Right forelimb (tissue), 1 donor: ENCODE results near the gene RAB33B.
"Not testable (repeated sequence)": the region's sequence is repeated elsewhere in the genome, so short reads cannot be mapped to it uniquely, and the experiment has no call there.

Experiments
- DNase-seq: peaks from one replicate; pipeline ENCODE4 v3.0.0-alpha.2; 2018

Gene RAB33B

DNA sequence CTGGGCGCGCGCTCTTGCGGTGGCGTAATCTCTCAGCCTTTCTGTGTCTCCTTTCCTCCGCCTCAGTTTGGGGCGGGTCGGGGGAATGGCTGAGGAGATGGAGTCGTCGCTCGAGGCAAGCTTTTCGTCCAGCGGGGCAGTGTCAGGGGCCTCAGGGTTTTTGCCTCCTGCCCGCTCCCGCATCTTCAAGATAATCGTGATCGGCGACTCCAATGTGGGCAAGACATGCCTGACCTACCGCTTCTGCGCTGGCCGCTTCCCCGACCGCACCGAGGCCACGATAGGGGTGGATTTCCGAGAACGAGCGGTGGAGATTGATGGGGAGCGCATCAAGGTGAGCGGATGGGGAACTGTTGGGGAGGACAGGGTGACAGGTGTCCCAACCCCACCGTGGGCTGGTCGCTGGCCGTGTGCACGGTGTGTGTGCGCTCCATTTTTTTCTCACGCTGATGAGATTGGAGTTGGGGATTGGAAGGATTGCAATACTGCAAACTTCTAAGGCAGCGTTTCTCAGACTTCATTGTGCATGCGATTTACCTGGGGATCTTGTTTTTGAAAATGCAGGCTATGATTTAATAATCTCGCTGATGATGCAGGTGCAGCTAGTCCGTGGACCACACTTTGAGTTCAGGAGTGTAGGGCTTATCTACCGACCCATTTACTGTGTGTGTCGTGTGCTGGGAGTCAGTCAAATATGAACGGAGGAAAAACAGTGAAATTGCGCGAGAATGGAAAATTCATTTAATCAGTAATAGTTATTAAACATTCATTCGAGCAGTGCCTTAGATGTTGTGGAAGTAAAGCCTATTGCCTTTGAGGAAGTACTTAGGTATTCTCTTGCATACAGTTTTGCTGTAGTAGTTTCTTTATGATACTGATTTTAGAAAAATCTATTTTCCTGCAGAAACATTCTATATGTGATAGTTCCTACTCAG is at the start of gene RAB33B:
TSS of gene RAB33B (plus strand) at position 11 of the 935 bp plus-strand sequence. CDS start at position 86, 75 bp downstream.
- DNase-seq, result no peak

DNA sequence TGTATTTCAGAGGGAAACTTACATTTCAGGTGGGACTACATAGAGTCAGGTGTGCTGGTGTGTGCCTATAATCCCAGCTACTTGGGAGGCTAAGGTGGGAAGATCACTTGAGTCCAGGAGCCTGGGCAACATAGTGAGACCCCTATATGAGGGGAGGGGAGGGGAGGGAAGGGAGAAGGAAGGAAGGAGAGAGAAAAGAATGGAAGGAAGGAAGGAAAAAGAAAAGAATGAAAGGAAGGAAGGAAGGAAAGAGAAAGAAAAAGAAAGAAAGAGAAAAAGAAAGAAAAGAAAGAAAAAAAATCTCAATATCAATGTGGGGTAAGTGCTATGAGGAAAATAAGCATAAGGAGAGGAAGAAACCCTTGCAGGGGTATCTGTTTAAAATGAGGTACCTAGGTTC is 43.6 kb upstream of the RAB33B start:
- DNase-seq, result no peak

DNA sequence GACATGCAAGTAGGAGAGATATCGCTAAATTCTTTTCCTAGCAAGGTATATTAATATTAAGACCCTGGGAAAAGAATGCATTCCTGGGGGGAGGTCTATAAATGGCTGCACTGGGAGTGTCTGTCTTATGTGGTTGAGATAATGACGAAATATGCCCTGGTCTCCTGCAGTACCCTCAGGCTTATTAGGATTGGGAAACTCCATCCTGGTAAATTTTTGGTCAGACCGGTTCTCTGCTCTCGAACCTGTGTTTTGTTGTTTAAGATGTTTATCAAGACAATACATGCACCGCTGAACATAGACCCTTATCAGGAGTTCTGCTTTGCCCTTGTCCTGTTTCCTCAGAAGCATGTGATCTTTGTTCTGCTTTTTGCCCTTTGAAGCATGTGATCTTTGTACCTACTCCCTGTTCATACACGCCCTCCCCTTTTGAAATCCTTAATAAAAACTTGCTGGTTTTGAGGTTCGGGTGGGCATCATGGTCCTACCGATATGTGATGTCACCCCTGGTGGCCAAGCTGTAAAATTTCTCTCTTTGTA is 39.2 kb upstream of the RAB33B start:
- not testable (repeated sequence) for DNase-seq

DNA sequence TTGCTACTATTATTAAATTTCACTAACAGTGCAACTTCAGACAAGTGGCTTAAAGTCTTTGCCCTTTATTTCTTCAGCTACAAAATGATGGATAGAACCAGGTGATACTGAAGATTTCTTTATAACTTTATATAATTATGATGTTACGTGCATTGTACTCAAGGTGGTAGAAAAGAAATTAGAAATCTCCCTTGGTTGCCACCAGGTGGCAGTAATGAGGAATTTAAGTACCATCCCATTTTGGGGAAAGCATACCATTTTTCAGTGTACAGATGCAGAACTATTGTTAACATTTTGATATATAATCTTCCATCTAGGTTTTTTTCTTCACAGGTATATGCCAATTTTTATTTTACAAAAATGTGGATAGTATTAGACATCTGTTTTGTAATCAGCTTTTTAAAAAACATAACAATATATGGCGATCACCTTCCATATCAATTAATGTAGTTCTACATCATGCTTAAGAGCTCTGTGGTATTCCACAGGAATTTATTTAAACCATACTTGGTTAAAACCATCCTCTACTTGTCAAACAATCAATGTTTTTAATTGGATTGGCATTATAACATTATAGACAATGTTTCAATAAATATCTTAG is 37.7 kb upstream of the RAB33B start:
- no peak for DNase-seq

DNA sequence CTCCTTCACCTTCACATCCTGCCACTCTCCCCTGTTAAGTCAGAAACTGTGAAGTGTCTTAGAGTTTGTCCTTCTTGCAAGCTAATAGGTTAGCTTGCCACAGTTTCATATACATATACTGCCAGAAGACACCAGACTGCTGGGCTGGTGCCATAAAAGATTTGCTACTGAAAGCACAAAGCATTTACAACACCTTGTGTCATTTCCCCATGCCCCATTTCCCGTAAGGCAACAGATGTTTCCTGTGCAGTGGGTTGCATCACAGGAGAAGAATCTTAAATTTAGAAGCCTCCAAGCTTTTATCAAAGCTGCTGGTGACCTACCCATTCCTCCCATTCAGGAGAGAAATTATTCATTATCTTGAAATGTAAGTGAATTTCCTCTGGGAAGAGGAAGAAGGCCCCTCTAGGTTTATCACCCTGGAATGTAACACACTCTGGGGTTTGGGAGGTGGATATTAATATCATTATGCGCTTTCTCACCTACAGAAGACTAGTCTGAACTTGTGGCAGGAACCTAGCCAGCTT is 34.5 kb upstream of the RAB33B start:
- DNase-seq, result no peak

DNA sequence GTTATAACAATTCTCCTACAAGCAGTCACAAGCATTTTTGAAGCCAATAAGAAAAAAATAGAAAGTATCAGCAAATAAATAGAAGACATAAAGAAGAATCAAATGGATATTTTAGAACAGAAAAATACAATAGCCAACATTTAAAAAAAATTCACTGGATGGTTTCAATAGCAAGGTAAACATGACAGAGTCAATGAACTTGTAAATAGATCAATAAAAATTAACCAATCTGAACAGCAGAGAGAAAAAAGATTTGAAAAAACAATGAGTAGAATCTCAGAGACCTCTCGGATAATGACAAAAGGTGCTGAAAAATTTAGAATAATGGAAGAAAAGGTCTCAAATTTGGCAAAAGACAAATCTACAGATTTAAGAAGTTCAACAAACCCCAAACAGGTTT is 33.3 kb upstream of the RAB33B start:
- DNase-seq, result no peak

DNA sequence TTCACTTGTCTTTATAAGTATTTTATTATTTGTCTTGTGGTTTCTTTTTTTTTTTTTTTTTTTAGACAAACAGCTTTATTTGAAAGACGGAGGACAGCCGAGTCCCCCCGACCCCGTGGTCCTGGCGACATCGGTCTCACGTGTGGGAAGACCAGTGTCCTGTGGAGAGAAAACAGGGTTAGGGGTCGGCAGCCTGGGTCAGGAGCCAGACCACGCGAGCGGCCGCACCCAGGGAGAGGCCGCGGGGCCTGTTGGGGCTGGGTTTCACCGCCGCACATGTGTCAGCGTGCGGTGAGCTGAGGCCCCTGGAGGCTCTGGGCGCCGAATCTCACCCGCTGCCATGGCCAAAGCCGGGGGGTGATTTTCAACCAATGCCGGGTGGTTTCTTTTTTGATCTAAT is 17.8 kb upstream of the RAB33B start:
- DNase-seq, result no peak

DNA sequence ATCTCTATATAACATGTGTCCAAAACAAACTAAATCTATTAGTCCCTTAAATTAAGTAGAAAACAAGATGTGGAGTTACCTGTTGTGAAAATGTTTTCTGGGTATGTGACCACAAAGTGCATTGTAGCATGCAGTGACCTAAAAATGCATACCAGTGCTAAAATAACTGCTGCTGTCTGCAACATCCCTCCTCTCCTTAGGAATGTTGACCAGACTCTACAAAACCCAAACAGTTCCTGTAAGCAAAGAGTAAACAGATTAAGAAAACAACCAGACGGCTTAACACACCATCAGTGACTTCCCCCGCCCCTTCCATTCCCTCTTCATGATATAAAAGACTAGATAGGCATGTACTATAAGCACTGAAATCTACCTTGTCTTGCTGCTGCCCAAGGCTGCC is 15.8 kb upstream of the RAB33B start:
- DNase-seq, result no peak

DNA sequence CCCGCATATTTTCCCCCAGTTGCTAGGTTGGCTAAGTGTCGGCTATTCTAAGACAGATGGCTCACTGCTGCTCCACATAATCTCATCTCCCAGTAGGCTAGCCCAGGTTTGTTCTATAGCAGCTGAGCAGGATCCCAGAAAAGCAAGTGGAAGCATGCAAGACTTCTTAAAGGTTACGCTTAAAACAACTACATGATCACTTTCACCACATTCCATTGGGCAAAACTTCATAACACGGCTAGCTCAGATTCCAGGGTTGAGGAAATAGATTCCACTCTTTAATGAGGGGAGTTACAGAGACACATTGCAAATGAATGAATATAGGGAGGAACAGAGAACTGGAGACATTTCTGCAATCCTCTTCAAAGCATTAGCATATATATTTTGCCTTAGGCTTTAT is 12.9 kb upstream of the RAB33B start:
- no peak for DNase-seq

DNA sequence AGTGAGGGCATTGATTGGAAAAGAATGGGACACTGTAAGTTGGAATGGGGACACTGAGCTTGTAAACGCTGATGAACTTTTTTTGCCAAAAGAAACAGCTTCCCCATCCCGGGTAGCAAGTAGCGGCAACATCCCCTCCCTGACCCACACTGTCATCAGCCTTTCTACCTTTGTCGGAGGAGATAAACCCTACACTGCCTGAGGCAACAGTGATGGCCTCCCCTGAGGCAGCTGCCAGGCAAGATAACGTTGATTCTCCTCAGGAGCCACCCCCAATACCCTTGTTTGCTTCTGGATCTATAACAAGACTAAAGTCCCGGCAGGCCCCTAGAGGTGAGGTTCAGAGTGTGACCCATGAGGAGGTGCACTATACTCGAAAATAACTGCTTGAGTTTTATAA is 10.3 kb upstream of the RAB33B start:
- no peak for DNase-seq

DNA sequence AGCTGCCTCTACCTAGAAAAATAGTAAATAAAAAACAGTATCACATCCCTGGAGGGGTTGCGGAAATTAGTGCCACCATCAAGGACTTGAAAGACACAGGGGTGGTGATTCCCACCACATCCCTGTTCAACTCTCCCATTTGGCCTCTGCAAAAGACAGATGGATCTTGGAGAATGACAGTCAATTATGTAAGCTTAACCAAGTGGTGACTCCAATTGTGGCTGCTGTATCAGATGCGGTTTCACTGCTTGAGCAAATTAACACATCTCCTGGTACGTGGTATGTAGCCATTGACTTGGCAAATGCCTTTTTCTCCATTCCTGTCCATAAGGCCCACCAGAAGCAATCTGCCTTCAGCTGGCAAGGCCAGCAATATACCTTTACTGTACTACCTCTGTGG is 9.0 kb upstream of the RAB33B start:
- not testable (repeated sequence) for DNase-seq

DNA sequence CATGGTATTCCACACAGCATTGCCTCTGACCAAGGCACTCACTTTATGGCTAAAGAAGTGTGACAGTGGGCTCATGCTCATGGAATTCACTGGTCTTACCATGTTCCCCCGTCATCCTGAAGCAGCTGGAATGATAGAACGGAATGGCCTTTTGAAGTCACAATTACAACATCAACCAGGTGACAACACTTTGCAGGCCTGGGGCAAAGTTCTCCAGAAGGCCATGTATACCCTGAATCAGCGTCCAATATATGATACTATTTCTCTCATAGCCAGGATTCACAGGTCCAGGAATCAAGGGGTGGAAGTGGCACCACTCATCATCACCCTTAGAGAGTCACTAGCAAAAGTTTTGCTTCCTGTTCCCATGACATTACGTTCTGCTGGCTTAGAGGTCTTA is 6.8 kb upstream of the RAB33B start:
- DNase-seq, result not testable (repeated sequence)

DNA sequence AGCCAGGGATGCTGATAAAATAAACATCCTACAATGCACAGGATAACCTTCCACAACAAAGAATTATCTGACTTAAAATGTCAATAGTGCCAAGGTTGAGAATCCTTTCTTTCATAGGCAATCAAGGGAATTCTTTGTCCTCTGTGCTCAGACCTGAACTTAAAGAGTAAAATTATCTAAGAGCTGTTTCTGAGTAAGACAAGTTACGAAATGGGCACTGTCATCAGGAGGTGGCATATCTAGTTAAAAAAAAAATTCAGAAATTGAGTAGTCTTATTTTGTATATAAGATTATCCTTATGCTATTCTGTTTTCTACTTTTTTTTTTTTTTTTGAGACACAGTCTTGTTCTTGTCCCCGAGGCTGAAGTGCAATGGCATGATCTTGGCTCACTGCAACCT is 3.3 kb upstream of the RAB33B start:
- no peak for DNase-seq

DNA sequence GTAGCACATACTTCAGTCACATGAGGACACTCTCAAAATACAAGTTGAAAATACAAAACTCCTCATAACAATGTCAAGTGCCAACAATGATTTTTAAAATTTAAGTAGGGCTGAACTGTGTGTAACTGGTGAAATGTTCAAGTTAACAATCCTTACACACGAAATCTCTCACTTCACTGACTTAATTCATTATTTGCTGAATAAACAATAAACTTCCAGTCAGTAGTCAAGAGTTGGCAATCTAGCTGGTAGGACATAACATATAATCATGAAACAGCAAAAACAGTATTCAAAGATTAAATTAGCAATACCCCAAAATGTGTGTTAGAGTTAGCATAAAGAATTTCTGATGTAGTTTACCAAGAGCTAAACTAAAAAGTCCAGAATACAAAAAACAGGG is 1.9 kb upstream of the RAB33B start:
- DNase-seq, result no peak

DNA sequence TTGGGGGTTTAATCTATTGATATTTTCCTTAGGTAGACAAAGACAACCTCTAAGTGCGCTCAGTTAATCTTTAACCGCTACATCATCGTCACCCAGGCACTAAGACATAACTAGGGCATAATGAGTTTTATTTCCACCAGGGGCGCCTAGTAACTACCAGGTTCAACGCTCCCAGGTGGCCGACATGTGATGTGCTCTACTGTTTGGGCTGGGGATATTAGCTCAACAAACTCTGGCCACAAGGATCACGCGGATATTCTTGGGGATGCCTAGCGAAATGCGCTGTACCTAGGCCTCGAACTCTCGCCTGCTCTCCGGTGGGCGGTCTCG is 915 bp upstream of the RAB33B start:
- DNase-seq, result no peak

DNA sequence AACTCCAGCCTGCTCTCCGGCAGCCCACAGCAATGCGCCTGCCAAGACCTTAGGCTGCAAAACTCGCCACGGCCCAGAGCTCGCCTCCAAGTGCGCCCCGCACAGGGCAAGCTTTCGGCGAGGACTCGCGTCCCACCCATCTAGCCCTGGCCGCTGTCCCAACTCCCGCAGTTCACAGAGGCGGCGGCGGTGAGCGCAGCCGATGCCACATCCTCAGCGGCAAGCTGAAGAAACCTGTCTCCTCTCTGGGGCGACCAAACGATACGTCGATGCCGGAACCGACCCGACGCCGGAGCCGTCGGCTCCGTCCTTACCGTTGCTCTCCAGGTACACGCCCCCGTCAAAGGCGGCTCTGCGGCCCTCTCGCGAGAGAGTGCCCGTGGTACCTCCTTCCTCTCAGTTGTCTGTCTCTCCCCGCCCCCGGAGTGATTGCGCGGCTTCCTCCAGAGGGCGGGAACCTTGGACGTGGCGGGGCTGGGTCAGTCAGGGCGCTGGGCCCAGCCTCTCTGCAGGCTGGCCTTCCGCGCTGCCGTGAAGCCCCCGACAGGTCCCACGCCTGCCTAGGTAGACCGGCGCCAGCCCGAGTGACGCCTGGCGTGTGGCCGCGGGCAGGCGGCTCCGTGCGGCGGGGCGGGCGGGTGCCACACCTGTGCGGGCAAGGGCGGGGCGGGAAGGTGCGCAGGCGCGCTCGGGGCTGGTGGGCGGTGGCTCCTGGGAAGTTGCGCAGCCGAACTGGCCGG is 380 bp upstream of the RAB33B start:
- DNase-seq, result peak; percentile 98

DNA sequence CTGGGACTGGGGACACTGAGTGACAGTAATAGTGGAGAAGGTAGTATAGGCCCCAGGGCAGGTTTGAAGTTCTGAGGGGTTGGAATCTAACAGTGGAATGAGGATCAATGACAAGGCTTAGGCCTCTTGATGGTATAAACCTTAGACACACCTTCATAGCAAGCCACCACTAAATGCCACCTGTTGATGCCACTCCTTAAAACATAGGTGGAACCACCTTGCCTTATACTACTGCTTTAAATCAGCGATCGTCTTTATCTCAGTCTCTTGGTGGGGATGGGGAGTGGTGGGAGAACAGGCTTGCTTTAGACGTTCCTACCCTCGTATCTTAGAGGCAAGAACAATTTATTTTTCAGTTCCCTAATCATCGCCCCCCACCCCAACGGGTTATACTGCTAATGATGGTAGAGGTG is 1.2 kb downstream of the RAB33B start:
- DNase-seq, result no peak

DNA sequence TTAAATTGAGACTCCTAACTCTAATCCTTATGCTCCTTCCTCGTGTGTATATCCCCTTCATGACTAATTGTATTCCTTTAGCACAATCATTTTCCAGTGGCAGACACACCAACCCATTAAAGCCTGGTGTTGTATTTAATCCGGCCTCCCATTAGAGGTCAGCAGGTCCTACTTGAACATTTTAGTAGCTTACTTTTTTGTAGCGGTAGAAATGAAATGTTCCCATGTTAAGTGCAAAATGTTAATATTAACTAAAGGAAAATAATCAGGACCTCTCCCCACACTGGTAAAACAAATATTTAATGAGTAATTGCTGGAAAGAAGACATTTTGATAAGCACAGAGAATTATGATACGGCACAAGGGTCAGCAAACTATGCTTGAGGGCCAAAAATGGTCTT is 3.4 kb downstream of the RAB33B start:
- no peak for DNase-seq

DNA sequence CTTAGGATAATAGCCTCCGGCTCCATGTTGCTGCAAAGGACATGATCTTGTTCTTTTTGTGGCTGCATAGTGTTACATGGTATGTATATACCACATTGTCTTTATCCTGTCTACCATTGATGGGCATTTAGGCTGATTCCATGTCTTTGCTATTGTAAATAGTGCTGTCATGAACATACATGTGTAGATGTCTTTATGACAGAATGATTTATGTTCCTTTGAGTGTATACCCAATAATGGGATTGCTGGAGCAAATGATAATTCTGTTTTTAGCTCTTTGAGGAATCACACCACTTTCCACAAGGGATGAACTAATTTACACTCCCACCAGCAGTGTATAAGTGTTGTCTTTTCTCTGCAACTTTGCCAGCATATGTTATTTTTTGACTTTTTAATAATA is 4.6 kb downstream of the RAB33B start:
- DNase-seq, result no peak

DNA sequence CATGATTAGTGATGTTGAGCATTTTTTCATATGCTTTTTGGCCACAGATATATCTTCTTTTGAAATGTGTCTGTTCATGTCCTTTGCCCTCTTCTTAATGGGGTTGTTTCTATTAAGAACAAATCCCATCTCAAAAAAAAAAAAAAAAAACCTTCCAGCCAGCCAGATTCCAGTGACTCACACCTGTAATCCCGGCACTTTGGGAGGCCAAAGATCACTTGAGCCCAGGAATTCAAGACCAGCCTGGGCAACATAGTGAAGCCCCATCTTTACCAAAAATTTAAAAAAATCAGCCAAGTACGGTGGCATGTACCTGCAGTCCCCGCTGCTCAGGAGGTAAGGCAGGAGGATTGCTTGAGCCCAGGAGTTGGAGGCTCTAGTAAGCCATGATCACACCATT is 5.1 kb downstream of the RAB33B start:
- no peak for DNase-seq

DNA sequence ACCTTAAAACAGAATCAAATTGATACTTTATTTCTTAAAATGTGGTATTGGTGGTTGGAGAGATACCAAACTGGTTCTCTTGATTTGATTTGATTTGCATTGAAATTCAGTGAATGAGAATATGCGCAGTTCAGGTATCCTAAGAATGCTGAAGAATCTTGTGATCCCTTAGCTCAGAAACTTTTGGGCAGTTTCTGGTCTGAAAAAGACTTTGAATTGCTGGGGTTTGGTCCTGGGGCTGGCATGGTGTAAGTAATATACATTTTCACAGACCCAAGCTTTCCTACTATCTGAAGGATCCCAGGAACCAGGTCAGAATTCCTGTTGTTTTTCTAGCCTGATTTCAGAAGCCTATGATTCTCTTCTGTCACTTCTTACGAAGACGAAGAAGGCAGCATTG is 6.6 kb downstream of the RAB33B start:
- no peak for DNase-seq

DNA sequence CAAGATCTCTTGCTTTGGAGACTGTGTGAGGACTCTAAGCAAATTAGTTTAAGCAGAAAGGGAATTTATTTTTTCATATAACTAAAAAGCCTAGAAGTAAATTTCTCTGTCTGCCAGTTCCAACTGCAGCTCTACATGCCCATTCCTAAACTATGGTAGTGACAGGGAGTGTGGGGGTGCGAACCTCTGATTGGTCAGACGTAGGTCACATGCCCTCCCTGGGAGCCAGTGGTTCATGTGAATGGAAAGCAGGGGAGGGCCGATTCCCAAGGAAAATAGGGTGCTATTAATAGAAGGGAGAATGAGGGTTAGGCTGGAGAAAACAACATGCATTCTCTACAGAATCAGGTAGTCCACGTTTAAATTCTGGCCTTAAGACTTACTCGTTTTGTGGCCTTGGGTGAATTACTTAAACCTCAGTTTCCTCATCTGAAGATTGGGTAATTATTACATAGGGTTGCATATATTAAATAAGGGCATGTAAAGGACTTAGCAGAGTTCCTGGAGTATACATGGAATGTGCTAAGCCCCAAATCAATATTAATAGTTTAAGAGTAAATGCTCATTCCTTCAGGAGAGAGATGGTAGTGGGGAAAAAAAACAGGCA is 7.2 kb downstream of the RAB33B start:
- DNase-seq, result no peak

DNA sequence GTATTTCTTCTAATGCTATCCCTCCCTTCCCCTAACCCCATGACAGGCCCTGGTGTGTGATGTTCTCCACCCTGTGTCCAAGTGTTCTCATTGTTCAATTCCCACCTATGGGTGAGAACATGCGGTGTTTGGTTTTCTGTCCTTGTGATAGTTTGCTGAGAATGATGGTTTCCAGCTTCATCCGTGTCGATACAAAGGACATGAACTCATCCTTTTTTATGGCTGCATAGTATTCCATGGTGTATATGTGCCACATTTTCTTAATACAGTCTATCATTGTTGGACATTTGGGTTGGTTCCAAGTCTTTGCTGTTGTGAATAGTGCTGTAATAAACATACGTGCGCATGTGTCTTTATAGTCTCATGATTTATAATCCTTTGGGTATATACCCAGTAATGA is 10.6 kb downstream of the RAB33B start:
- not testable (repeated sequence) for DNase-seq
